ENCODE measurements around the gene ARHGAP28. TPM values are rescaled to one million over a fixed set of nuclear protein-coding genes. Genes with fewer than 3 reads are reported as not detected.

ARHGAP28 gene
- total RNA-seq, 4 donors from 2014 or later = 1.1 to 26.3 (median 2.6) TPM

DNA sequence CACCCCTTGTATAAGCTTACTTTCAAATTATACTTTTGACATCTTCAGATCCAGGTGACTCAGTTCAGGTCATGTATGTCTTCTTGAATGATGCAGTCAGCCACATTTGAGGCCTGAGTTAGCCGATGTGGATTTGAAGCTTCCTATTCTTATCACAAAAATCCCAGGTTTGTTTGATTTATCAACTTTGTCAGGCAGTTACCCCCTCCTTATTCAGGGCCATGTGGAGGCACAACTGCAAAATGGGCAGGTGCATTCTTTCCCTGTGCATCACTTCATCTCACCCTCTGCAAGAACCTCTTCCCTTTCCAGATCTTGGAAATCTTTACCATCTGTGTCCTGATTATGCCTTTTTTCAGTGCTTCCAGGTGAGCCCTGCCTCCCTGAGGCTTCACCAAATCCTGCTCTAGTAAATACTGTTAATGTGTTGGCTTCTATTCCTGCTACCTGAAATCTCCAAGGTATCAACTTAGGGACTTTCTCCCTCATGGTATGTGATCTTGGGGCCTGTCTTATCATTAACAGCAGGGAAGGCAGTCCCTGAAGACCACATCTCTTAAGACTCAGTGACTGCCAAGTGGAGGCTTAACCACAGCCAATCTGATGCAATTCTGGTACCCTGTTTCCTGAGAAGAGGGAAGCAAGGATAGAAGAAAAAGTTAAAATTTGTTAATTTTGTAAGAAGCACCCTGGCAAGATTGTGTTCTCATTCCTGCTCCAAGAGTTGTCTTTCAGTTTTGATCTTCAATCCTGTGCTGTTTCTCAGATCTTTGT lies 9.4 kb upstream of the ARHGAP28 start:
- no peaks in the 10 kb centered on the region for H3K4me1 ChIP-seq

DNA sequence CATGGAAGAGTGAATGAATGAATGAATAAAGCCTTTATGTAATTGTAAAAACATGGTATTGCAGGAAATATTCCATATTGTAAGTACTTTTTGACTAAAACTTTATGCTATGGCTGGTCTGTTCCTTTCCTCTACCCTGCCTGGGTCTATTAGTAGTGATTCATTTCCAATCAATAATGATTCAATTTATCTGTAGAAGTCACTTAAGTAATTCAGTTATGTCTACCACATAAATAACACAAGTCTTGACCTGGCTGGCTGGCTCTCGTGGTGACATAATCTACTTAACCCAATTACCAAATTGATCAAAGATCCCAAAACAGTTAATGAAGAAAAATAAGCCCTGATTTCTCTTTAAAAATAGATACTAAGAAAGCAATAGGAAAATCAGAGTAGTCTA lies 7.8 kb upstream of the ARHGAP28 start:
- H3K4me1 ChIP-seq = no peaks in the 10 kb centered on the region
- no peak for DNase-seq
- H3K27ac ChIP-seq = no peak overlapping the region
- no peak for TF ChIP-seq POLR2A (IDR thresholded peaks at IDR 0.05)
- TF ChIP-seq, protein P1, sequence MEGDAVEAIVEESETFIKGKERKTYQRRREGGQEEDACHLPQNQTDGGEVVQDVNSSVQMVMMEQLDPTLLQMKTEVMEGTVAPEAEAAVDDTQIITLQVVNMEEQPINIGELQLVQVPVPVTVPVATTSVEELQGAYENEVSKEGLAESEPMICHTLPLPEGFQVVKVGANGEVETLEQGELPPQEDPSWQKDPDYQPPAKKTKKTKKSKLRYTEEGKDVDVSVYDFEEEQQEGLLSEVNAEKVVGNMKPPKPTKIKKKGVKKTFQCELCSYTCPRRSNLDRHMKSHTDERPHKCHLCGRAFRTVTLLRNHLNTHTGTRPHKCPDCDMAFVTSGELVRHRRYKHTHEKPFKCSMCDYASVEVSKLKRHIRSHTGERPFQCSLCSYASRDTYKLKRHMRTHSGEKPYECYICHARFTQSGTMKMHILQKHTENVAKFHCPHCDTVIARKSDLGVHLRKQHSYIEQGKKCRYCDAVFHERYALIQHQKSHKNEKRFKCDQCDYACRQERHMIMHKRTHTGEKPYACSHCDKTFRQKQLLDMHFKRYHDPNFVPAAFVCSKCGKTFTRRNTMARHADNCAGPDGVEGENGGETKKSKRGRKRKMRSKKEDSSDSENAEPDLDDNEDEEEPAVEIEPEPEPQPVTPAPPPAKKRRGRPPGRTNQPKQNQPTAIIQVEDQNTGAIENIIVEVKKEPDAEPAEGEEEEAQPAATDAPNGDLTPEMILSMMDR (IDR thresholded peaks at IDR 0.05) = no peak
- TF ChIP-seq POLR2AphosphoS5 (IDR thresholded peaks at IDR 0.05) = no peak
- no peak for TF ChIP-seq EP300 (IDR thresholded peaks at IDR 0.05; ENCODE audit: low read depth)
- in situ Hi-C loops (cut with MboI; ENCODE audit: low pct_ligation_motif_present in 1 of 4, low pct_unique_long_range_greater_than_20kb in 1 of 4, low sequenced_read_pairs in 3 of 4) = loop anchor here in 1 of 4 donors (25.0 kb wide), 1 partner anchor 91 kb away; no protein-coding TSS in a partner anchor
- no peaks in the 10 kb centered on the region for H3K27me3 ChIP-seq
- H3K9me3 ChIP-seq = no peaks in the 10 kb centered on the region
- intact Hi-C loops (cut with DNase I; ENCODE audit: low total_unique reads) = no loop called here
- WGBS, 2 donors (ENCODE audit: low coverage in 1 of 2) = 62 to 87% methylated on average over 1 of the region's 1 CpG
- H3K4me3 ChIP-seq = no peak overlapping the region
- no peaks in the 10 kb centered on the region for H3K36me3 ChIP-seq

More for the DNA sequence above, 9.4 kb upstream of the ARHGAP28 start:
- WGBS, 2 donors (ENCODE audit: low coverage in 1 of 2) = 0 to 29% methylated on average over 1 of the region's 1 CpG
- in situ Hi-C loops (cut with MboI; ENCODE audit: low pct_ligation_motif_present in 1 of 4, low pct_unique_long_range_greater_than_20kb in 1 of 4, low sequenced_read_pairs in 3 of 4) (loop anchor here in 1 of 4 donors (25.0 kb wide), 1 partner anchor 92 kb away; no protein-coding TSS in a partner anchor), intact Hi-C loops (cut with DNase I; ENCODE audit: low total_unique reads) (no loop called here)
- Histone ChIP-seq H3K27me3 (no peaks in the 10 kb centered on the region), H3K9me3 (no peaks in the 10 kb centered on the region), H3K4me3 (no peak overlapping the region), H3K27ac (no peak overlapping the region), H3K36me3 (no peaks in the 10 kb centered on the region)
- no peak for DNase-seq
- TF ChIP-seq, protein P1 (IDR thresholded peaks at IDR 0.05) = no peak
- TF ChIP-seq EP300 (IDR thresholded peaks at IDR 0.05; ENCODE audit: low read depth) = no peak
- no peak for TF ChIP-seq POLR2AphosphoS5 (IDR thresholded peaks at IDR 0.05)
- TF ChIP-seq POLR2A (IDR thresholded peaks at IDR 0.05) = no peak

GRCh38 chr18:6722690-6723089 lies 6.8 kb upstream of the ARHGAP28 start:
- intact Hi-C loops (cut with DNase I; ENCODE audit: low total_unique reads) (no loop called here), in situ Hi-C loops (cut with MboI; ENCODE audit: low pct_ligation_motif_present in 1 of 4, low pct_unique_long_range_greater_than_20kb in 1 of 4, low sequenced_read_pairs in 3 of 4) (loop anchor here in 1 of 4 donors (25.0 kb wide), 1 partner anchor 90 kb away; no protein-coding TSS in a partner anchor)
- 74 to 100% methylated on average over 3 to 4 of the region's 4 CpGs for WGBS, 2 donors (ENCODE audit: low coverage in 1 of 2)
- H3K4me3 ChIP-seq = no peak overlapping the region
- H3K9me3 ChIP-seq = no peaks in the 10 kb centered on the region
- no peaks in the 10 kb centered on the region for H3K27me3 ChIP-seq
- H3K27ac ChIP-seq = no peak overlapping the region
- DNase-seq = no peak
- TF ChIP-seq POLR2A (IDR thresholded peaks at IDR 0.05) (no peak), POLR2AphosphoS5 (IDR thresholded peaks at IDR 0.05) (no peak), EP300 (IDR thresholded peaks at IDR 0.05; ENCODE audit: low read depth) (no peak)
- TF ChIP-seq, protein P1 (IDR thresholded peaks at IDR 0.05) = no peak
- no peaks in the 10 kb centered on the region for H3K4me1 ChIP-seq
- no peaks in the 10 kb centered on the region for H3K36me3 ChIP-seq

DNA sequence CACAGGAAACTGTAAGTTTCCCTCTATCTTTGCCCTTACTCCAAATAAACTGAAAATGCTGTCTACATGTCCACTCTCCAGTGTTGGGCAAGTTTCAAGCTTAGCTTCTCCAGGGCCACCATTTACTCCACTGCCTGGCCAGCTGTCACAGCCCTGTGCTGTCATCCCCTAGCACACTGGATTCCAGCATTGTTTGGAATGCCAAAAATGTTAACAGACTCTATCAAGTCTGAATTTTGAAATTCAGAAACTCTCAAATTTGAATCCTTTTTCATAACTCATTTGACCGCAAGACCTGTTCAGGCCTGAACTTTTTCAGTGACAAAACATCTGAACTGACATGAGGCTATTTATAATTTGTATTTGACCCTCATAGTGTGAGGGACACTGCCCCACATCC lies 5.2 kb upstream of the ARHGAP28 start:
- Histone ChIP-seq H3K4me3 (no peak overlapping the region), H3K27me3 (no peaks in the 10 kb centered on the region), H3K4me1 (peaks cover 0 to 4% (median 2%) of the 10 kb centered on the region in 4 donors), H3K36me3 (no peaks in the 10 kb centered on the region), H3K27ac (no peak overlapping the region), H3K9me3 (no peaks in the 10 kb centered on the region)
- TF ChIP-seq, protein P1 (IDR thresholded peaks at IDR 0.05) = no peak
- TF ChIP-seq POLR2A (IDR thresholded peaks at IDR 0.05) (no peak), POLR2AphosphoS5 (IDR thresholded peaks at IDR 0.05) (no peak), EP300 (IDR thresholded peaks at IDR 0.05; ENCODE audit: low read depth) (no peak)
- intact Hi-C loops (cut with DNase I; ENCODE audit: low total_unique reads) (no loop called here), in situ Hi-C loops (cut with MboI; ENCODE audit: low pct_ligation_motif_present in 1 of 4, low pct_unique_long_range_greater_than_20kb in 1 of 4, low sequenced_read_pairs in 3 of 4) (loop anchor here in 1 of 4 donors (25.0 kb wide), 1 partner anchor 88 kb away; no protein-coding TSS in a partner anchor)
- DNase-seq = no peak
- WGBS, 2 donors (ENCODE audit: low coverage in 1 of 2) = 90 to 100% methylated on average over 1 of the region's 1 CpG

Data from transverse colon (tissue), 4 donors.